IMR-90 (cell line): ENCODE results near the gene CTPS2. TPM values are rescaled to one million over a fixed set of nuclear protein-coding genes. Genes with fewer than 3 reads are reported as not detected.

Experiments
- ATAC-seq: fragments of 200-7000 bp; cut with Tn5 transposase; 2 replicates; pipeline ENCODE4 v1.9.1; 2020; ENCODE audit warnings: low read depth, mild to moderate bottlenecking, moderate library complexity
- BruUV-seq: library from RNA; stranded (reverse); fragments of 400-500 nt; replicated peaks from 2 replicates; lab custom pipeline; 2021; lab: Mats Ljungman, UMichigan
- CTCF ChIA-PET: fragments of 300-600 bp; formaldehyde crosslinking; extraction: SDS; loops from one replicate; lab custom pipeline; 2021; ENCODE audit warnings: antibody characterized with exemption; lab: Yijun Ruan, JAX
- POLR2A ChIA-PET: fragments of 300-600 bp; sonication (Branson Sonifier 250); formaldehyde crosslinking; loops from one replicate; lab custom pipeline; 2022; ENCODE audit warnings: antibody characterized with exemption; ENCODE audit not compliant: unreplicated experiment; lab: Charles Lee
- DNase-seq: peaks from one replicate; pipeline ENCODE4 v3.0.0; 2013
- H2AFZ ChIP-seq: replicated peaks from 2 replicates; pipeline ENCODE3; 2013; ENCODE audit warnings: low read length, mild to moderate bottlenecking; ENCODE audit not compliant: poor library complexity
- H2AK5ac ChIP-seq: 2 replicates; pipeline ENCODE4 v1.6.1; 2013; ENCODE audit warnings: low read depth, low read length, inconsistent platforms
- H2AK9ac ChIP-seq: replicated peaks from 2 replicates; pipeline ENCODE3; 2013; ENCODE audit warnings: mild to moderate bottlenecking, low read depth, low read length, moderate library complexity; ENCODE audit not compliant: poor library complexity
- H2BK120ac ChIP-seq: 2 replicates; pipeline ENCODE4 v1.6.1; 2013; ENCODE audit warnings: low read depth, low read length, inconsistent platforms
- H2BK15ac ChIP-seq: 3 replicates; pipeline ENCODE4 v1.6.1; 2013; ENCODE audit warnings: low read depth, low read length, inconsistent platforms
- H2BK20ac ChIP-seq: 2 replicates; pipeline ENCODE4 v1.6.1; 2013; ENCODE audit warnings: low read depth, mild to moderate bottlenecking, inconsistent platforms, low read length, moderate library complexity
- H2BK5ac ChIP-seq: 2 replicates; pipeline ENCODE4 v1.6.1; 2013; ENCODE audit warnings: mild to moderate bottlenecking, low read depth, low read length, inconsistent platforms; ENCODE audit not compliant: poor library complexity, severe bottlenecking
- H3K14ac ChIP-seq: replicated peaks from 2 replicates; pipeline ENCODE4 v1.6.1; 2013; ENCODE audit warnings: low read depth, low read length, inconsistent platforms
- H3K18ac ChIP-seq: 2 replicates; pipeline ENCODE4 v1.6.1; 2013; ENCODE audit warnings: low read depth, low read length, control low read depth
- H3K23ac ChIP-seq: 2 replicates; pipeline ENCODE4 v1.6.1; 2013; ENCODE audit warnings: low read depth, low read length, inconsistent platforms
- H3K27ac ChIP-seq: 2 replicates; pipeline ENCODE4 v1.5.1; 2013; ENCODE audit warnings: mild to moderate bottlenecking, control low read depth, low read length; ENCODE audit not compliant: insufficient read depth
- H3K27me3 ChIP-seq: 2 replicates; pipeline ENCODE4 v1.6.1; 2013; ENCODE audit warnings: low read length; ENCODE audit not compliant: control insufficient read depth, insufficient read depth
- H3K36me3 ChIP-seq: 2 replicates; pipeline ENCODE4 v1.6.1; 2013; ENCODE audit warnings: low read length, mixed read lengths; ENCODE audit not compliant: control insufficient read depth, insufficient read depth
- H3K4ac ChIP-seq: 2 replicates; pipeline ENCODE4 v1.6.1; 2013; ENCODE audit warnings: low read depth, low read length, inconsistent platforms
- H3K4me1 ChIP-seq: 2 replicates; pipeline ENCODE4 v1.6.1; 2013; ENCODE audit warnings: low read length, mixed read lengths; ENCODE audit not compliant: control insufficient read depth, insufficient read depth
- H3K4me2 ChIP-seq: 2 replicates; pipeline ENCODE4 v1.6.1; 2013; ENCODE audit warnings: low read depth, mild to moderate bottlenecking, control low read depth, low read length, moderate library complexity
- H3K4me3 ChIP-seq: 2 replicates; pipeline ENCODE4 v1.5.1; 2013; ENCODE audit warnings: low read depth, mild to moderate bottlenecking, control low read depth, low read length, moderate library complexity; ENCODE audit not compliant: insufficient read depth
- H3K56ac ChIP-seq: 2 replicates; pipeline ENCODE4 v1.6.1; 2013; ENCODE audit warnings: low read length, inconsistent platforms; ENCODE audit not compliant: insufficient read depth; ENCODE audit errors: extremely low read depth
- H3K79me1 ChIP-seq, 2 experiments: 2 replicates each; pipeline ENCODE4 v1.6.1; 2013; ENCODE audit warnings: low read length in 2 of 2, inconsistent platforms in 1 of 2, low read depth in 1 of 2
- H3K9ac ChIP-seq: 2 replicates; pipeline ENCODE4 v1.6.1; 2013; ENCODE audit warnings: low read depth, low read length, control low read depth
- H3K9me1 ChIP-seq: 2 replicates; pipeline ENCODE4 v1.6.1; 2013; ENCODE audit warnings: low read length, inconsistent platforms; ENCODE audit not compliant: insufficient read depth
- H3K9me3 ChIP-seq: 2 replicates; pipeline ENCODE4 v1.6.1; 2013; ENCODE audit warnings: low read length; ENCODE audit not compliant: control insufficient read depth, insufficient read depth
- H4K20me1 ChIP-seq: 2 replicates; pipeline ENCODE4 v1.6.1; 2013; ENCODE audit warnings: low read length, inconsistent platforms; ENCODE audit not compliant: insufficient read depth
- H4K5ac ChIP-seq: 2 replicates; pipeline ENCODE4 v1.6.1; 2013; ENCODE audit warnings: mild to moderate bottlenecking, low read depth, low read length, control low read depth
- H4K8ac ChIP-seq, 2 experiments: 2 replicates each; pipeline ENCODE4 v1.6.1; 2013; ENCODE audit warnings: low read depth in 2 of 2, low read length in 2 of 2, control low read depth in 1 of 2, inconsistent platforms in 1 of 2
- H4K91ac ChIP-seq: 2 replicates; pipeline ENCODE4 v1.6.1; 2013; ENCODE audit warnings: low read depth, low read length, inconsistent platforms; ENCODE audit not compliant: insufficient read depth
- BHLHE40 ChIP-seq: fragments of 150-350 bp; IDR thresholded peaks from 2 replicates; pipeline ENCODE4 v1.6.1; 2016; ENCODE audit warnings: mild to moderate bottlenecking, low read depth, low read length
- CEBPB ChIP-seq: IDR thresholded peaks from 2 replicates; pipeline ENCODE4 v1.6.1; 2012; ENCODE audit warnings: low read depth, low read length, improper control_type of control experiment
- CTCF ChIP-seq: conservative IDR thresholded peaks from 2 replicates; pipeline ENCODE4 v1.5.1; 2012; ENCODE audit warnings: mild to moderate bottlenecking, low read depth, low read length, improper control_type of control experiment
- ELK1 ChIP-seq: fragments of 150-350 bp; IDR thresholded peaks from 2 replicates; pipeline ENCODE4 v1.6.1; 2016; ENCODE audit warnings: low read depth, mild to moderate bottlenecking, low read length, moderate library complexity, borderline replicate concordance
- MAFK ChIP-seq: IDR thresholded peaks from 2 replicates; pipeline ENCODE4 v1.6.1; 2012; ENCODE audit warnings: low read depth, low read length, improper control_type of control experiment
- MAZ ChIP-seq: IDR thresholded peaks from 2 replicates; pipeline ENCODE4 v1.6.1; 2012; ENCODE audit warnings: low read depth, mild to moderate bottlenecking, low read length, improper control_type of control experiment, moderate library complexity, borderline replicate concordance
- MXI1 ChIP-seq: IDR thresholded peaks from 2 replicates; pipeline ENCODE4 v1.6.1; 2012; ENCODE audit warnings: low read depth, mild to moderate bottlenecking, low read length, moderate library complexity, borderline replicate concordance
- NFE2L2 ChIP-seq: fragments of 150-350 bp; IDR thresholded peaks from 2 replicates; pipeline ENCODE4 v1.6.1; 2016; ENCODE audit warnings: low read depth, mild to moderate bottlenecking, low read length
- POLR2A ChIP-seq: IDR thresholded peaks from 2 replicates; pipeline ENCODE4 v1.6.1; 2012; ENCODE audit warnings: mild to moderate bottlenecking, low read depth, low read length
- RAD21 ChIP-seq: IDR thresholded peaks from 2 replicates; pipeline ENCODE4 v1.6.1; 2012; ENCODE audit warnings: low read length, improper control_type of control experiment
- RFX5 ChIP-seq: IDR thresholded peaks from 2 replicates; pipeline ENCODE4 v1.8.0; 2012; ENCODE audit warnings: low read depth, mild to moderate bottlenecking, low read length, moderate library complexity
- SMC3 ChIP-seq: fragments of 150-350 bp; IDR thresholded peaks from 2 replicates; pipeline ENCODE4 v1.6.1; 2016; ENCODE audit warnings: low read depth, mild to moderate bottlenecking, antibody characterized with exemption, low read length, moderate library complexity
- USF2 ChIP-seq: fragments of 150-350 bp; IDR thresholded peaks from 2 replicates; pipeline ENCODE4 v1.6.1; 2017; ENCODE audit warnings: mild to moderate bottlenecking, antibody characterized with exemption, low read length, low read depth
- WGBS, 2 experiments: methylation state at CpG; one replicate each; pipeline versions ENCODE4 v1.1.5 to v1.1.7; 2013; ENCODE audit warnings: missing lambda C conversion rate in 2 of 2; ENCODE audit not compliant: insufficient read length in 1 of 2; ENCODE audit errors: extremely low coverage in 2 of 2; 5-methylcytosine and 5-hydroxymethylcytosine counted together
- dilution Hi-C: fragments of 300-500 bp; cut with HindIII; formaldehyde crosslinking; loops from one replicate; pipeline ENCODE4 v1.14.3; 2018; ENCODE audit warnings: low sequenced_read_pairs; ENCODE audit not compliant: unreplicated experiment
- in situ Hi-C: fragments of 300-500 bp; cut with MboI; formaldehyde crosslinking; loops from 3 replicates; pipeline ENCODE4 v1.14.3; 2019; ENCODE audit warnings: low sequenced_read_pairs, inconsistent platforms, mixed read lengths
- intact Hi-C: fragments of 100-400 bp; cut with micrococcal nuclease; formaldehyde crosslinking; loops from 2 replicates; pipeline ENCODE4 v1.10.0; 2022
- polyA plus RNA-seq, 3 experiments: library from polyadenylated mRNA; depleted of rRNA; stranded (reverse); fragments of >200 nt; gene quantifications; 2 replicates each; pipeline ENCODE4 v1.2.3, GENCODE V29; 2012; ENCODE audit warnings: low replicate concordance in 1 of 3
- total RNA-seq: library from RNA; depleted of rRNA; stranded (reverse); fragments of >200 nt; gene quantifications from 2 replicates; pipeline ENCODE4 v1.2.3, GENCODE V29; 2012

CTPS2 gene
- total and polyA plus RNA-seq, 2 of the 4 experiments (the other 2 are of a cell fraction): 6.0 to 13.1 TPM

- H3K9ac ChIP-seq: no peak overlapping the region
- peak overlapping the region; percentile 28; the same call in 1 of the 2 replicates for H4K5ac ChIP-seq
- H3K27ac ChIP-seq: no peak overlapping the region
- H3K4me3 ChIP-seq: no peak overlapping the region
- H2BK120ac ChIP-seq: no peak overlapping the region; the same call in none of the 2 replicates
- ATAC-seq (no peak), DNase-seq (no peak)
- no peaks in the 10 kb centered on the region for H4K20me1 ChIP-seq
- no peak overlapping the region; the same call in 1 of the 2 replicates for H3K18ac ChIP-seq
- no peak overlapping the region for H2AK9ac ChIP-seq
- H3K56ac ChIP-seq: no peak overlapping the region
- POLR2A ChIA-PET: no interaction called here
- CTCF ChIA-PET: no interaction called here
- H2BK20ac ChIP-seq: no peak overlapping the region
- no peak overlapping the region; the same call in 1 of the 2 replicates for H3K4ac ChIP-seq
- no peak overlapping the region for H3K14ac ChIP-seq
- no peak overlapping the region; the same call in 2 of the 3 replicates for H2BK15ac ChIP-seq
- intact Hi-C loops: no loop called here
- BruUV-seq: no TSS peak
- H3K4me2 ChIP-seq: no peak overlapping the region
- no peak overlapping the region for H4K91ac ChIP-seq
- H3K27me3 ChIP-seq: peaks cover 2% of the 10 kb centered on the region
- H2BK5ac ChIP-seq: peak overlapping the region; percentile 12
- WGBS, 2 experiments: no CpG with 5 or more reads among the region's 1 CpG
- no peak overlapping the region for H2AFZ ChIP-seq
- no peaks in the 10 kb centered on the region for H3K9me3 ChIP-seq
- H2AK5ac ChIP-seq: no peak overlapping the region
- no peaks in the 10 kb centered on the region for H3K9me1 ChIP-seq
- TF ChIP-seq MXI1 (no peak), BHLHE40 (no peak), CEBPB (no peak), RFX5 (no peak), MAZ (no peak), NFE2L2 (no peak), SMC3 (no peak), RAD21 (no peak), CTCF (no peak), MAFK (no peak), ELK1 (no peak), USF2 (no peak), POLR2A (no peak)
- peaks cover 1% of the 10 kb centered on the region for H3K36me3 ChIP-seq
- peaks cover 4% of the 10 kb centered on the region; the same call in 1 of the 2 replicates for H3K4me1 ChIP-seq
- H4K8ac ChIP-seq: no peak overlapping the region; a peak in 1 of 4 replicates
- in situ Hi-C loops: no loop called here
- dilution Hi-C loops: no loop called here
- H3K79me1 ChIP-seq: no peaks in the 10 kb centered on the region; a peak in 1 of 4 replicates
- no peak overlapping the region for H3K23ac ChIP-seq
These were observed 124.2 kb downstream of the CTPS2 start for GRCh38 chrX:16588266-16588665.
